Measurements from ENCODE around the gene RALGAPA2. TPM values are rescaled to one million over a fixed set of nuclear protein-coding genes. Genes with fewer than 3 reads are reported as not detected.

The RALGAPA2 gene
- polyA plus RNA-seq, 1 of the 3 experiments (the other 2 are of a cell fraction) = 1.0 TPM

- H3K79me2 ChIP-seq (ENCODE audit: insufficient read depth) = no peaks in the 10 kb centered on the region
- peak; percentile 12 for DNase-seq
- no peaks in the 10 kb centered on the region for H3K9me3 ChIP-seq
- H3K9me2 ChIP-seq = no peaks in the 10 kb centered on the region
- TF ChIP-seq GATA2 (CRISPR knock-in tag; IDR thresholded peaks at IDR 0.05) = peak; percentile 82
- TF ChIP-seq RCOR1 (IDR thresholded peaks at IDR 0.05; ENCODE audit: low read length) = peak; percentile 17; the same call in 1 of the 2 replicates
- TF ChIP-seq TCF12 (IDR thresholded peaks at IDR 0.05) = no peak
- TF ChIP-seq, protein P1, sequence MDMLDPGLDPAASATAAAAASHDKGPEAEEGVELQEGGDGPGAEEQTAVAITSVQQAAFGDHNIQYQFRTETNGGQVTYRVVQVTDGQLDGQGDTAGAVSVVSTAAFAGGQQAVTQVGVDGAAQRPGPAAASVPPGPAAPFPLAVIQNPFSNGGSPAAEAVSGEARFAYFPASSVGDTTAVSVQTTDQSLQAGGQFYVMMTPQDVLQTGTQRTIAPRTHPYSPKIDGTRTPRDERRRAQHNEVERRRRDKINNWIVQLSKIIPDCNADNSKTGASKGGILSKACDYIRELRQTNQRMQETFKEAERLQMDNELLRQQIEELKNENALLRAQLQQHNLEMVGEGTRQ (IDR thresholded peaks at IDR 0.05; ENCODE audit: borderline replicate concordance, low read depth, low read length) = no peak
- TF ChIP-seq TEAD4 (IDR thresholded peaks at IDR 0.05; ENCODE audit: borderline replicate concordance, insufficient read depth) = no peak
- no peak for TF ChIP-seq USF1 (IDR thresholded peaks at IDR 0.05; ENCODE audit: borderline replicate concordance, low read depth)
- TF ChIP-seq GABPA (IDR thresholded peaks at IDR 0.05; ENCODE audit: low read depth) = no peak
- no peak for TF ChIP-seq SMC3 (IDR thresholded peaks at IDR 0.05; ENCODE audit: low read depth, low read length)
- TF ChIP-seq POLR2AphosphoS5 (IDR thresholded peaks at IDR 0.05; ENCODE audit: low read depth, low read length) = no peak
- no peak for TF ChIP-seq MEF2A (IDR thresholded peaks at IDR 0.05; ENCODE audit: borderline replicate concordance, low read depth)
- no peak for TF ChIP-seq SIN3A (IDR thresholded peaks at IDR 0.05; ENCODE audit: borderline replicate concordance, low read depth, low read length)
- TF ChIP-seq EP300 (IDR thresholded peaks at IDR 0.05; ENCODE audit: borderline replicate concordance in 1 of 2, low read depth in 1 of 2, low read length in 1 of 2) = peak in 1 of 2 experiments; percentile 49; a peak in 1 of 4 replicates
- H3K27ac ChIP-seq (ENCODE audit: low read depth in 2 of 2, low read length in 1 of 2) = no peak overlapping the region
- POLR2A ChIA-PET = no interaction called here
- CTCF ChIA-PET = interaction anchor here (0.7 to 2.8 kb wide), 2 partner anchors 43 to 468 kb away, joined by 4 to 8 read pairs; no protein-coding TSS in a partner anchor
- H3K27me3 ChIP-seq (ENCODE audit: insufficient read depth) = no peaks in the 10 kb centered on the region
- 66% methylated on average over 3 of the region's 3 CpGs for WGBS (ENCODE audit: low lambda C conversion rate)
- peaks cover 0 to 9% of the 10 kb centered on the region in 2 experiments; a peak in 2 of 4 replicates for H3K4me1 ChIP-seq (ENCODE audit: control insufficient read depth in 1 of 2, insufficient read depth in 2 of 2, low read depth in 1 of 2, low read length in 1 of 2)
- no peak overlapping the region for H2AFZ ChIP-seq (ENCODE audit: low read depth)
- H3K4me2 ChIP-seq = no peak overlapping the region
- H3F3A ChIP-seq (replicated peaks; ENCODE audit: insufficient read depth) = no peaks in the 10 kb centered on the region
- no peaks in the 10 kb centered on the region for H4K20me1 ChIP-seq (ENCODE audit: insufficient read depth)
- H3K4me3 ChIP-seq (ENCODE audit: low read depth in 2 of 2, low read length in 1 of 2) = no peak overlapping the region
- no peaks in the 10 kb centered on the region for H3K36me3 ChIP-seq (replicated peaks in 1 of 2; ENCODE audit: control insufficient read depth in 1 of 2, insufficient read depth in 2 of 2, low read length in 1 of 2)
- H3K9ac ChIP-seq = no peak overlapping the region
Observed at GRCh38 chr20:20551409-20551808, 161.0 kb downstream of the RALGAPA2 start.

GRCh38 chr20:20549704-20550103, 162.7 kb downstream of the RALGAPA2 start:
- TF ChIP-seq, protein P2, sequence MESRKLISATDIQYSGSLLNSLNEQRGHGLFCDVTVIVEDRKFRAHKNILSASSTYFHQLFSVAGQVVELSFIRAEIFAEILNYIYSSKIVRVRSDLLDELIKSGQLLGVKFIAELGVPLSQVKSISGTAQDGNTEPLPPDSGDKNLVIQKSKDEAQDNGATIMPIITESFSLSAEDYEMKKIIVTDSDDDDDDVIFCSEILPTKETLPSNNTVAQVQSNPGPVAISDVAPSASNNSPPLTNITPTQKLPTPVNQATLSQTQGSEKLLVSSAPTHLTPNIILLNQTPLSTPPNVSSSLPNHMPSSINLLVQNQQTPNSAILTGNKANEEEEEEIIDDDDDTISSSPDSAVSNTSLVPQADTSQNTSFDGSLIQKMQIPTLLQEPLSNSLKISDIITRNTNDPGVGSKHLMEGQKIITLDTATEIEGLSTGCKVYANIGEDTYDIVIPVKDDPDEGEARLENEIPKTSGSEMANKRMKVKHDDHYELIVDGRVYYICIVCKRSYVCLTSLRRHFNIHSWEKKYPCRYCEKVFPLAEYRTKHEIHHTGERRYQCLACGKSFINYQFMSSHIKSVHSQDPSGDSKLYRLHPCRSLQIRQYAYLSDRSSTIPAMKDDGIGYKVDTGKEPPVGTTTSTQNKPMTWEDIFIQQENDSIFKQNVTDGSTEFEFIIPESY (IDR thresholded peaks at IDR 0.05; ENCODE audit: borderline replicate concordance, low read depth) = no peak
- TF ChIP-seq NRF1 (IDR thresholded peaks at IDR 0.05; ENCODE audit: low read depth, low read length) = no peak
- TF ChIP-seq PBX3 (IDR thresholded peaks at IDR 0.05) = no peak
- TF ChIP-seq FOSL2 (IDR thresholded peaks at IDR 0.05; ENCODE audit: borderline replicate concordance, low read depth) = peak; percentile 29; the same call in 1 of the 2 replicates
- TF ChIP-seq, protein P3, sequence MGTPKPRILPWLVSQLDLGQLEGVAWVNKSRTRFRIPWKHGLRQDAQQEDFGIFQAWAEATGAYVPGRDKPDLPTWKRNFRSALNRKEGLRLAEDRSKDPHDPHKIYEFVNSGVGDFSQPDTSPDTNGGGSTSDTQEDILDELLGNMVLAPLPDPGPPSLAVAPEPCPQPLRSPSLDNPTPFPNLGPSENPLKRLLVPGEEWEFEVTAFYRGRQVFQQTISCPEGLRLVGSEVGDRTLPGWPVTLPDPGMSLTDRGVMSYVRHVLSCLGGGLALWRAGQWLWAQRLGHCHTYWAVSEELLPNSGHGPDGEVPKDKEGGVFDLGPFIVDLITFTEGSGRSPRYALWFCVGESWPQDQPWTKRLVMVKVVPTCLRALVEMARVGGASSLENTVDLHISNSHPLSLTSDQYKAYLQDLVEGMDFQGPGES (IDR thresholded peaks at IDR 0.05; ENCODE audit: low read depth, low read length) = no peak
- Histone ChIP-seq H3K9ac (no peak overlapping the region), H3K36me3 (replicated peaks in 1 of 2; ENCODE audit: control insufficient read depth in 1 of 2, insufficient read depth in 2 of 2, low read length in 1 of 2) (no peaks in the 10 kb centered on the region), H3K9me2 (no peaks in the 10 kb centered on the region), H4K20me1 (ENCODE audit: insufficient read depth) (no peaks in the 10 kb centered on the region), H3K27ac (ENCODE audit: low read depth in 2 of 2, low read length in 1 of 2) (no peak overlapping the region), H3K4me1 (ENCODE audit: control insufficient read depth in 1 of 2, insufficient read depth in 2 of 2, low read depth in 1 of 2, low read length in 1 of 2) (peaks cover 0 to 9% of the 10 kb centered on the region in 2 experiments; a peak in 2 of 4 replicates), H3K4me3 (ENCODE audit: low read depth in 2 of 2, low read length in 1 of 2) (no peak overlapping the region), H3K79me2 (ENCODE audit: insufficient read depth) (no peaks in the 10 kb centered on the region), H3F3A (replicated peaks; ENCODE audit: insufficient read depth) (no peaks in the 10 kb centered on the region), H3K9me3 (no peaks in the 10 kb centered on the region), H3K27me3 (ENCODE audit: insufficient read depth) (no peaks in the 10 kb centered on the region), H2AFZ (ENCODE audit: low read depth) (no peak overlapping the region), H3K4me2 (no peak overlapping the region)
- 73% methylated on average over 1 of the region's 1 CpG for WGBS (ENCODE audit: low lambda C conversion rate)
- DNase-seq = no peak
- CTCF ChIA-PET = interaction anchor here (0.9 kb wide), 1 partner anchor 19 kb away, joined by 3 read pairs; no protein-coding TSS in a partner anchor
- POLR2A ChIA-PET = no interaction called here
